HEK293 (cell line): ENCODE measurements around the gene SARM1.

Experiments
- CTCF ChIA-PET: fragments of 350-600 bp; formaldehyde crosslinking; extraction: SDS; loops from one replicate; lab custom pipeline; 2021; ENCODE audit warnings: antibody characterized with exemption; lab: Yijun Ruan, JAX
- POLR2A ChIA-PET: fragments of 300-600 bp; formaldehyde crosslinking; extraction: SDS; loops from one replicate; lab custom pipeline; 2020; ENCODE audit warnings: antibody characterized with exemption, inconsistent platforms; lab: Yijun Ruan, JAX
- H3K27ac ChIP-seq: fragments of 200-500 bp; sonication (Bioruptor generic); 2 replicates; pipeline ENCODE4 v1.5.1; 2014; ENCODE audit warnings: low read depth, low read length, control low read depth, inconsistent platforms; ENCODE audit errors: extremely low read depth
- H3K36me3 ChIP-seq, 2 experiments: fragments of 200-500 bp in 1 of 2; sonication (Bioruptor generic) in 1 of 2; 1 replicate in 1 of 2; 2 replicates in 1 of 2; pipeline ENCODE4 v1.5.1; 2014 to 2017; ENCODE audit warnings: inconsistent platforms in 2 of 2, low read length in 2 of 2; ENCODE audit not compliant: control insufficient read depth in 2 of 2, insufficient read depth in 1 of 2
- H3K4me1 ChIP-seq: fragments of 200-500 bp; sonication (Bioruptor generic); 2 replicates; pipeline ENCODE4 v1.5.1; 2014; ENCODE audit warnings: mild to moderate bottlenecking, low read length, inconsistent platforms; ENCODE audit not compliant: control insufficient read depth, insufficient read depth
- H3K4me3 ChIP-seq: 2 replicates; pipeline ENCODE4 v1.5.1; 2011; ENCODE audit warnings: low read depth, mild to moderate bottlenecking, control low read depth, low read length, moderate library complexity
- H3K9me3 ChIP-seq: fragments of 200-500 bp; sonication (Bioruptor generic); 2 replicates; pipeline ENCODE4 v1.5.1; 2014; ENCODE audit warnings: low read depth, low read length, inconsistent platforms; ENCODE audit not compliant: control insufficient read depth, insufficient read depth
- GLIS1 ChIP-seq: fragments of 450-650 bp; formaldehyde crosslinking; IDR thresholded peaks from 2 replicates; pipeline ENCODE4 v1.5.1; 2016; ENCODE audit warnings: missing biosample characterization, missing genetic modification characterization
- HIC1 ChIP-seq: fragments of 450-650 bp; formaldehyde crosslinking; IDR thresholded peaks from 2 replicates; pipeline ENCODE4 v1.5.1; 2016; ENCODE audit warnings: missing biosample characterization, missing genetic modification characterization
- RBAK ChIP-seq: fragments of 450-650 bp; formaldehyde crosslinking; IDR thresholded peaks from 2 replicates; pipeline ENCODE4 v1.5.1; 2016; ENCODE audit warnings: missing biosample characterization, missing genetic modification characterization
- SETDB1 ChIP-seq: IDR thresholded peaks from one replicate; pipeline ENCODE4 v1.6.1; 2017; ENCODE audit warnings: mild to moderate bottlenecking, low read length, moderate library complexity, mixed read lengths; ENCODE audit not compliant: insufficient read length
- YY1 ChIP-seq: fragments of 450-650 bp; formaldehyde crosslinking; IDR thresholded peaks from 2 replicates; pipeline ENCODE4 v1.5.1; 2018; ENCODE audit warnings: missing biosample characterization, missing genetic modification characterization
- ZFHX2 ChIP-seq: fragments of 450-650 bp; formaldehyde crosslinking; conservative IDR thresholded peaks from 2 replicates; pipeline ENCODE4 v1.5.1; 2016; ENCODE audit warnings: missing biosample characterization, missing genetic modification characterization
- ZFP41 ChIP-seq: fragments of 450-650 bp; formaldehyde crosslinking; IDR thresholded peaks from 2 replicates; pipeline ENCODE4 v1.5.1; 2016; ENCODE audit warnings: missing biosample characterization, missing genetic modification characterization, borderline replicate concordance
- ZNF146 ChIP-seq: fragments of 450-650 bp; formaldehyde crosslinking; IDR thresholded peaks from 2 replicates; pipeline ENCODE4 v1.5.1; 2016; ENCODE audit warnings: missing biosample characterization, missing genetic modification characterization
- ZNF2 ChIP-seq: fragments of 450-650 bp; formaldehyde crosslinking; IDR thresholded peaks from 2 replicates; pipeline ENCODE4 v1.5.1; 2016; ENCODE audit warnings: missing biosample characterization, missing genetic modification characterization
- ZNF24 ChIP-seq: fragments of 450-650 bp; formaldehyde crosslinking; IDR thresholded peaks from 2 replicates; pipeline ENCODE4 v1.5.1; 2016; ENCODE audit warnings: missing biosample characterization, missing genetic modification characterization
- ZNF639 ChIP-seq: fragments of 450-650 bp; formaldehyde crosslinking; IDR thresholded peaks from 2 replicates; pipeline ENCODE4 v1.5.1; 2016; ENCODE audit warnings: missing biosample characterization, missing genetic modification characterization
- ZNF664 ChIP-seq: fragments of 450-650 bp; formaldehyde crosslinking; IDR thresholded peaks from 2 replicates; pipeline ENCODE4 v1.5.1; 2016; ENCODE audit warnings: missing biosample characterization, missing genetic modification characterization
- ZNF830 ChIP-seq: fragments of 450-650 bp; IDR thresholded peaks from 2 replicates; pipeline ENCODE4 v1.5.0; 2018; ENCODE audit warnings: missing biosample characterization, missing genetic modification characterization, low read depth, mild to moderate bottlenecking, moderate library complexity
- TF ChIP-seq, protein P1 (sequence below): fragments of 450-650 bp; formaldehyde crosslinking; IDR thresholded peaks from 2 replicates; pipeline ENCODE4 v1.5.1; 2017; ENCODE audit warnings: missing biosample characterization, missing genetic modification characterization
- TF ChIP-seq, protein P2 (sequence below): fragments of 450-650 bp; formaldehyde crosslinking; IDR thresholded peaks from 2 replicates; pipeline ENCODE4 v1.5.1; 2016; ENCODE audit warnings: missing biosample characterization, missing genetic modification characterization

SARM1 gene

DNA sequence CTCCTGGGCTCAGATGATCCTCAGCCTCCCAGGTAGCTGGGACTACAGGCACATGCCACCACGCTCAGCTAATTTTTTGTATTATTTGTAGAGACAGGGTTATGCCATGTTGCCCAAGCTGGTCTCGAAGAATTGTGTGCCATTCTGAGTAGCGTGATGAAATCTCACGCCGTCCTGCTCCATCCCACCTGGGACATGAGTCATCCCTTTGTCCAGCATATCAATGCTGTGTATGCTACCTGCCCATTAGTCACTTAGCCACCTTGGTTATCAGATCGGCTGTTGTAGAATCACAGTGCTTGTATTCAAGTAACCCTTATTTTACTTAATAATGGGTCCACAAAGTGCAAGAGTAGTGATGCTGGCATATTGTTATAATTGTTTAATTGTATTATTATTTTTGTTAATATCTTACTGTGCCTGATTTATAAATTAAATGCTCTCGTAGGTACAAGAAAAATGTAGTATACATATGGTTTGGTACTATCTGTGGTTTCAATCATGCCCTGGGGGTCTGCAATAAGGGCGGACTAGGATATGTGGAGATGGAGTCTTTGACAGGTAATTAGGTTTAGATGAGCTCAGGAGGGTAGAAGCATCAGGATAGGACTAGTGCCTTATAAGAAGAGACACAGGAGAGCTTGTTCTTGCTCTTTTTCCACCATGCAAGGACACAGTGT lies 75.4 kb downstream of the SARM1 start:
- TF ChIP-seq SETDB1 (no peak), ZNF24 (tag by site-specific recombination) (no peak), ZNF664 (tag by site-specific recombination) (no peak), RBAK (no peak), YY1 (tag by site-specific recombination) (no peak), ZNF2 (tag by site-specific recombination) (no peak), GLIS1 (tag by site-specific recombination) (no peak), HIC1 (no peak), ZFP41 (tag by site-specific recombination) (no peak)
- TF ChIP-seq, protein P1, sequence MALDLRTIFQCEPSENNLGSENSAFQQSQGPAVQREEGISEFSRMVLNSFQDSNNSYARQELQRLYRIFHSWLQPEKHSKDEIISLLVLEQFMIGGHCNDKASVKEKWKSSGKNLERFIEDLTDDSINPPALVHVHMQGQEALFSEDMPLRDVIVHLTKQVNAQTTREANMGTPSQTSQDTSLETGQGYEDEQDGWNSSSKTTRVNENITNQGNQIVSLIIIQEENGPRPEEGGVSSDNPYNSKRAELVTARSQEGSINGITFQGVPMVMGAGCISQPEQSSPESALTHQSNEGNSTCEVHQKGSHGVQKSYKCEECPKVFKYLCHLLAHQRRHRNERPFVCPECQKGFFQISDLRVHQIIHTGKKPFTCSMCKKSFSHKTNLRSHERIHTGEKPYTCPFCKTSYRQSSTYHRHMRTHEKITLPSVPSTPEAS (tag by site-specific recombination): no peak
- Histone ChIP-seq H3K4me1 (no peaks in the 10 kb centered on the region), H3K9me3 (no peaks in the 10 kb centered on the region), H3K27ac (no peak overlapping the region), H3K4me3 (no peak overlapping the region), H3K36me3 (no peaks in the 10 kb centered on the region)
- CTCF ChIA-PET: no interaction called here
- POLR2A ChIA-PET: no interaction called here

- H3K9me3 ChIP-seq: no peaks in the 10 kb centered on the region
- no peak overlapping the region for H3K4me3 ChIP-seq
- H3K36me3 ChIP-seq: no peaks in the 10 kb centered on the region
- ChIA-PET CTCF (no interaction called here), POLR2A (no interaction called here)
- H3K27ac ChIP-seq: no peak overlapping the region
- H3K4me1 ChIP-seq: no peaks in the 10 kb centered on the region
- no peak for TF ChIP-seq ZNF830
- TF ChIP-seq, protein P1 (tag by site-specific recombination): no peak
- no peak for TF ChIP-seq ZNF146
- TF ChIP-seq, protein P2, sequence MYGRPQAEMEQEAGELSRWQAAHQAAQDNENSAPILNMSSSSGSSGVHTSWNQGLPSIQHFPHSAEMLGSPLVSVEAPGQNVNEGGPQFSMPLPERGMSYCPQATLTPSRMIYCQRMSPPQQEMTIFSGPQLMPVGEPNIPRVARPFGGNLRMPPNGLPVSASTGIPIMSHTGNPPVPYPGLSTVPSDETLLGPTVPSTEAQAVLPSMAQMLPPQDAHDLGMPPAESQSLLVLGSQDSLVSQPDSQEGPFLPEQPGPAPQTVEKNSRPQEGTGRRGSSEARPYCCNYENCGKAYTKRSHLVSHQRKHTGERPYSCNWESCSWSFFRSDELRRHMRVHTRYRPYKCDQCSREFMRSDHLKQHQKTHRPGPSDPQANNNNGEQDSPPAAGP (tag by site-specific recombination): no peak
- no peak for TF ChIP-seq ZFHX2 (tag by site-specific recombination)
- no peak for TF ChIP-seq ZNF639
- TF ChIP-seq, all 188 proteins: peak for 0
Observed at GRCh38 chr17:28447396-28447760, 75.9 kb downstream of the SARM1 start.
